Measurements from ENCODE around the gene SLC31A1.

GRCh38 chr9:113237026-113237425 is 15.7 kb downstream of the SLC31A1 start:
- TF ChIP-seq CTCF (conservative IDR thresholded peaks at IDR 0.05; ENCODE audit: low read depth in 2 of 2): no peak
- no peak for TF ChIP-seq JUNB (IDR thresholded peaks at IDR 0.05; ENCODE audit: unreplicated experiment)
- no peak for TF ChIP-seq EZH2 (IDR thresholded peaks at IDR 0.05; ENCODE audit: low read depth, unreplicated experiment)
- TF ChIP-seq POLR2AphosphoS5 (IDR thresholded peaks at IDR 0.05; ENCODE audit: low read depth): no peak
- no peak for TF ChIP-seq STAT1 (IDR thresholded peaks at IDR 0.05; ENCODE audit: unreplicated experiment)
- no peak for TF ChIP-seq EZH2phosphoT487 (IDR thresholded peaks at IDR 0.05; ENCODE audit: unreplicated experiment)
- TF ChIP-seq NANOG (IDR thresholded peaks at IDR 0.05; ENCODE audit: borderline replicate concordance): no peak
- no peak for TF ChIP-seq CREB1 (CRISPR knock-in tag; IDR thresholded peaks at IDR 0.05; ENCODE audit: low read depth)
- TF ChIP-seq, protein P1, sequence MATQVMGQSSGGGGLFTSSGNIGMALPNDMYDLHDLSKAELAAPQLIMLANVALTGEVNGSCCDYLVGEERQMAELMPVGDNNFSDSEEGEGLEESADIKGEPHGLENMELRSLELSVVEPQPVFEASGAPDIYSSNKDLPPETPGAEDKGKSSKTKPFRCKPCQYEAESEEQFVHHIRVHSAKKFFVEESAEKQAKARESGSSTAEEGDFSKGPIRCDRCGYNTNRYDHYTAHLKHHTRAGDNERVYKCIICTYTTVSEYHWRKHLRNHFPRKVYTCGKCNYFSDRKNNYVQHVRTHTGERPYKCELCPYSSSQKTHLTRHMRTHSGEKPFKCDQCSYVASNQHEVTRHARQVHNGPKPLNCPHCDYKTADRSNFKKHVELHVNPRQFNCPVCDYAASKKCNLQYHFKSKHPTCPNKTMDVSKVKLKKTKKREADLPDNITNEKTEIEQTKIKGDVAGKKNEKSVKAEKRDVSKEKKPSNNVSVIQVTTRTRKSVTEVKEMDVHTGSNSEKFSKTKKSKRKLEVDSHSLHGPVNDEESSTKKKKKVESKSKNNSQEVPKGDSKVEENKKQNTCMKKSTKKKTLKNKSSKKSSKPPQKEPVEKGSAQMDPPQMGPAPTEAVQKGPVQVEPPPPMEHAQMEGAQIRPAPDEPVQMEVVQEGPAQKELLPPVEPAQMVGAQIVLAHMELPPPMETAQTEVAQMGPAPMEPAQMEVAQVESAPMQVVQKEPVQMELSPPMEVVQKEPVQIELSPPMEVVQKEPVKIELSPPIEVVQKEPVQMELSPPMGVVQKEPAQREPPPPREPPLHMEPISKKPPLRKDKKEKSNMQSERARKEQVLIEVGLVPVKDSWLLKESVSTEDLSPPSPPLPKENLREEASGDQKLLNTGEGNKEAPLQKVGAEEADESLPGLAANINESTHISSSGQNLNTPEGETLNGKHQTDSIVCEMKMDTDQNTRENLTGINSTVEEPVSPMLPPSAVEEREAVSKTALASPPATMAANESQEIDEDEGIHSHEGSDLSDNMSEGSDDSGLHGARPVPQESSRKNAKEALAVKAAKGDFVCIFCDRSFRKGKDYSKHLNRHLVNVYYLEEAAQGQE (IDR thresholded peaks at IDR 0.05; ENCODE audit: unreplicated experiment): no peak
- TF ChIP-seq ETS1 (IDR thresholded peaks at IDR 0.05): no peak
- no peak for TF ChIP-seq ZNF462 (CRISPR knock-in tag; IDR thresholded peaks at IDR 0.05)
- TF ChIP-seq ZNF114 (CRISPR knock-in tag; IDR thresholded peaks at IDR 0.05): no peak

Measured in GM23338 (cell line).